GM12873 (cell line): ENCODE results near the gene TLL2.

Experiments
- CTCF ChIP-seq: IDR thresholded peaks from 2 replicates; pipeline ENCODE4 v1.5.1; 2012; ENCODE audit warnings: low read depth, mild to moderate bottlenecking, moderate library complexity, low read length, control low read depth; ENCODE audit not compliant: insufficient read depth; ENCODE audit errors: missing control alignments

Gene TLL2

GRCh38 chr10:96411716-96412320 is 101.9 kb downstream of the TLL2 start:
- TF ChIP-seq CTCF: no peak

- TF ChIP-seq CTCF: no peak
These were observed 103.4 kb downstream of the TLL2 start for GRCh38 chr10:96410296-96410695.

- TF ChIP-seq CTCF: no peak
These were observed 105.5 kb downstream of the TLL2 start for GRCh38 chr10:96408201-96408600.

- TF ChIP-seq CTCF: no peak
These were observed 106.1 kb downstream of the TLL2 start for GRCh38 chr10:96407560-96408069.

- TF ChIP-seq CTCF: no peak
These were observed 107.6 kb downstream of the TLL2 start for GRCh38 chr10:96406091-96406490.

- no peak for TF ChIP-seq CTCF
These were observed 111.1 kb downstream of the TLL2 start for GRCh38 chr10:96402417-96403305.

GRCh38 chr10:96401036-96401435 is 112.7 kb downstream of the TLL2 start:
- no peak for TF ChIP-seq CTCF
